ENCODE measurements around the gene RBM41. TPM values are rescaled to one million over a fixed set of nuclear protein-coding genes. Genes with fewer than 3 reads are reported as not detected.

Gene RBM41
- total RNA-seq, 4 donors from 2014 or later, result 10.5 to 17.9 (median 13.8) TPM

DNA sequence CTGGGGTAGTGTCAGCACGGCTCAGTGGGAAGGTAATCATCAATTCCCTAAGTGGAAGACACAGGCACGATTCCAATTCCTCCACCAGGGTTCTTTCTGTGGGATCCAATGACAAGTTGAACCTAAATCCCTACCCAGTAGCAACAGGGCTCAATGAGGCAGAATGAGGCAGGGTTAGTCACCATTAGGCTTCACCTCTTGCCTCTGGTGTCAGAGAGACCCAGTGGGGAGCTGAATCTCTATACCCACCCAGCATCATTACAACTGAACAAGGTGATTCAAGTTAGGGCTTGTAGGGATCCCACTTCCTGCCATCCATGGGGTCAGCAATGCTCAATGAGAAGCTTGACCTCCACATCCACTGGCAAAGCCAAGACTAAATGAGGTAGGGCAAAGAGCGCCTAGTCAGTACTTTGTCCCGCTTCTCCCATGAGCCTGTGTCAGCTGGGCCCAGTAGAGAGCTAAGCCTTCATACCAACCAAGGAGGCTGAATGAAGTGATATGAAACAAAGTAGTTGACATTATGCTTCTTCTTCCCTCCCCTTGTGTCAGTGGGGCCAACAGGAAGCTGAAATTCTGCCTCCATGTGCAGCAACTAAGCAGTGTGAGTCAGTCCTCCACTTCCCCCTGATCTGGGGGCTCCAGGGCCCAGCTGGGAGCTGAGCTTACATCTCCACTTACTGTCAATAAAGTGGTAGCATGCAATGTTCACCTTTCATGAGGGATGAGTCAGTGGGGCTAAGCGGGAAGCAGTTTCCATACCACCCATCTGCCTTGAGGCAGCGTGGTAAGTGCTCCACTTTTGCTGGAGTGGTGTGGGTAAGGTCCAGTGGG lies 36.4 kb upstream of the RBM41 start:
- Histone ChIP-seq H3K4me3 (peak overlapping the region in 2 of 4 donors; percentile 40 to 48), H3K4me1 (no peaks in the 10 kb centered on the region), H3K27me3 (no peaks in the 10 kb centered on the region), H3K36me3 (no peaks in the 10 kb centered on the region), H3K9me3 (no peaks in the 10 kb centered on the region), H3K27ac (peak overlapping the region in 1 of 4 donors; percentile 9)
- no peak for TF ChIP-seq POLR2A (IDR thresholded peaks at IDR 0.05)
- TF ChIP-seq, protein P1, sequence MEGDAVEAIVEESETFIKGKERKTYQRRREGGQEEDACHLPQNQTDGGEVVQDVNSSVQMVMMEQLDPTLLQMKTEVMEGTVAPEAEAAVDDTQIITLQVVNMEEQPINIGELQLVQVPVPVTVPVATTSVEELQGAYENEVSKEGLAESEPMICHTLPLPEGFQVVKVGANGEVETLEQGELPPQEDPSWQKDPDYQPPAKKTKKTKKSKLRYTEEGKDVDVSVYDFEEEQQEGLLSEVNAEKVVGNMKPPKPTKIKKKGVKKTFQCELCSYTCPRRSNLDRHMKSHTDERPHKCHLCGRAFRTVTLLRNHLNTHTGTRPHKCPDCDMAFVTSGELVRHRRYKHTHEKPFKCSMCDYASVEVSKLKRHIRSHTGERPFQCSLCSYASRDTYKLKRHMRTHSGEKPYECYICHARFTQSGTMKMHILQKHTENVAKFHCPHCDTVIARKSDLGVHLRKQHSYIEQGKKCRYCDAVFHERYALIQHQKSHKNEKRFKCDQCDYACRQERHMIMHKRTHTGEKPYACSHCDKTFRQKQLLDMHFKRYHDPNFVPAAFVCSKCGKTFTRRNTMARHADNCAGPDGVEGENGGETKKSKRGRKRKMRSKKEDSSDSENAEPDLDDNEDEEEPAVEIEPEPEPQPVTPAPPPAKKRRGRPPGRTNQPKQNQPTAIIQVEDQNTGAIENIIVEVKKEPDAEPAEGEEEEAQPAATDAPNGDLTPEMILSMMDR (IDR thresholded peaks at IDR 0.05), result no peak
- WGBS, 2 donors, result 18 to 60% methylated on average over 1 to 2 of the region's 6 CpGs
- intact Hi-C loops (cut with DNase I), result no loop called here
- DNase-seq, result no peak

DNA sequence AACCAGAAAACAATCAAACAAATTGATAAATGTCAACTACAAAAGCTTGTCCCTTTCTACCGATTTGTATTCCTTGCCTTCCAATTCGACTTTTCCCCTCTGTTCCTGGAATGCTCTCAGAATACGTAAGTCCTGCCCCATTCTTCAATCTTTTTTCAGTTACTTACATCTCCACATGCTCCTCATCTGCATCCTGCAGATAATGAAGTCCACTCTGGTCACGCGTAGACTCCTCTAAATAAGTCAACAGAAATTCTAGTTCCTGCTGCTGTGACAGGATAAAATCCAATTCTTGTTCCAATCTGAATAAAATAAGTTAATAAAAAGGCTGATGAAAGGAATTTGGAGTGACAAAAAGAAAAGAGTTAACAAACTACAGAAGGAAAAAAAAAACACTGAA lies 34.4 kb upstream of the RBM41 start:
- WGBS, 2 donors, result 63 to 86% methylated on average over 5 of the region's 5 CpGs
- H3K9me3 ChIP-seq, result no peaks in the 10 kb centered on the region
- no peaks in the 10 kb centered on the region for H3K4me1 ChIP-seq
- DNase-seq, result no peak
- no peak overlapping the region for H3K27ac ChIP-seq
- TF ChIP-seq, protein P1 (IDR thresholded peaks at IDR 0.05), result no peak
- no peak for TF ChIP-seq POLR2A (IDR thresholded peaks at IDR 0.05)
- H3K27me3 ChIP-seq, result no peaks in the 10 kb centered on the region
- no peaks in the 10 kb centered on the region for H3K36me3 ChIP-seq
- no peak overlapping the region for H3K4me3 ChIP-seq
- intact Hi-C loops (cut with DNase I), result no loop called here

DNA sequence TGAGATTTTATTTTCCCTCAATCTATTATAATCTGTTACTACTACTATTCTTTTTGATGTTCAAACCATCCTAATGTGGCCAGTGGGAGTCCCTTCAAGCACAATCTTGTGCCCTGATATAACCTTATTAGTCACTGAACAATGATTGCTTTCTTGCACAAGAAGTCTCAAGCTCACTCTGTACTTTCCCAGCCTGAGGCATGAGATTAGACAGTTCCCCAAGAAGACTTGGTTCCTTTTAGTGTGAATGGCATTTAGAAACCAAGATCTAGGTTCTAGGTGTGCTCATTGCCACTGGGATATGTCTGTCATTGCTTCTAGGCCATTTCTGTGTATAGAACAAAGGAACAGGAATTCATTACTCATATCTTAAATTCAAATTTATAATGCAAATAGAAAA lies 28.0 kb upstream of the RBM41 start:
- Histone ChIP-seq H3K36me3 (no peaks in the 10 kb centered on the region), H3K4me3 (no peak overlapping the region), H3K27me3 (no peaks in the 10 kb centered on the region), H3K9me3 (no peaks in the 10 kb centered on the region), H3K27ac (no peak overlapping the region), H3K4me1 (no peaks in the 10 kb centered on the region)
- intact Hi-C loops (cut with DNase I), result no loop called here
- TF ChIP-seq POLR2A (IDR thresholded peaks at IDR 0.05), result no peak
- DNase-seq, result no peak

DNA sequence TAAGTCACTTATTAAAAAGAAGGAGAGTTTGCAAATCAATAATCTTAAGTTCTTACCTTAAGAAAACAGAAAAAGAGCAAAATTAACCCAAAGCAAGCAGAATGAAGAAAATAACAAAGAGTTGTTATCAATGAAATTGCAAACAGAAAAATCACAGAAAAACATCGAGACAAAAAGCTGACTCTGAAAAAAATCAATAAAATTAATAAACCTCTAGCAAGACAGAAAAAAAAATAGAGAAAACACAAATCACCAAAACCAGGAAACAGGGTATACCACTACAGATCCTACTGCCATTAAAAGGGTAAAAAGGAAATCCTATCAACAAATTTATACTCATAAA lies 17.3 kb upstream of the RBM41 start:
- no peak for DNase-seq
- TF ChIP-seq, protein P1 (IDR thresholded peaks at IDR 0.05), result no peak
- TF ChIP-seq POLR2A (IDR thresholded peaks at IDR 0.05), result no peak
- H3K9me3 ChIP-seq, result no peaks in the 10 kb centered on the region
- 43 to 56% methylated on average over 1 of the region's 1 CpG for WGBS, 2 donors
- intact Hi-C loops (cut with DNase I), result no loop called here
- peak overlapping the region in 2 of 4 donors; percentile 51 to 70 for H3K27ac ChIP-seq
- no peaks in the 10 kb centered on the region for H3K4me1 ChIP-seq
- no peak overlapping the region for H3K4me3 ChIP-seq
- H3K36me3 ChIP-seq, result no peaks in the 10 kb centered on the region
- H3K27me3 ChIP-seq, result no peaks in the 10 kb centered on the region

DNA sequence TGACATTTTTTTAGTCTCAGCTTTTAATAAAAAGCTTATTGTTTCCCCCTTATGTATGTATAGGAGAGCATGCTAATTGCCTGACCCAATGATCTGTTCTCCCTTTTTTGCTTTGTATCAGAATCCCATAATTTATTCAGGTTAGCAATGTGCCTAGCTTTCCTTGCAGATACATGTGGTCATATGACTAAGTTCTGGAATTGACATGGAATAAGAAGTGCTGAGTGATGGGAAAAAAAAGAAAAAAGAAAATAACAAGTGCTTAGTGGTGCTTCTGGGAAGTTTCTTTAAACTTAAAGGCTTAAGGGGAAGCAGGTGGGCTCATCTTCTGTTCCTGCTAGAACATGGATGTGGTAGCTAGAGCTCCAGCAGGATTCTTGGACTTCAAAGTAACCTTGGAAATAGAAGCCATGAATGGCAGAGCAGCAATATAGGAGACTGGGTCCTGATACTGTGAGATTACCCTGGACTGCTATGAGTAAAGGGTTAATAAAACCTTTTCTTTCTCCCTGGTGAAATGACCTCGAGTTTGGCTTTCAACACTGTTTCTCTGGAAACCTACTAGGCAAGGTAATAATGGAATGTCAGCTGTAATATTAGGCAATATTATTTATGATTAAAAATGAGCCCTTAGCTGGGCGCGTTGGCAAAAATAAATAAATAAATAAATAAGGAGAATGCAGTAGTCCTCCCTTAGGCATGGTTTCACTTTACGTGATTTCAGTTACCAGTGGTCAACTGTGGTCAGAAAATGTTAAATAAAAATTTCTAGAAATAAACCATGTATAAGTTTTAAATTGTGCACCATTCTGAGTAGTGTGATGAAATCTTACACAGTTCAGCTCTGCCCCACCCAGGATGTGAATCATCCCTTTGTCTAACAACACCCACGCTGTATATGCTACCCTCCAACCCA lies 16.7 kb upstream of the RBM41 start:
- DNase-seq, result no peak
- whole genome bisulfite sequencing, 2 donors, result 16 to 41% methylated on average over 4 to 5 of the region's 5 CpGs
- H3K36me3 ChIP-seq, result no peaks in the 10 kb centered on the region
- H3K27ac ChIP-seq, result peak overlapping the region in 2 of 4 donors; percentile 19 to 70
- no peaks in the 10 kb centered on the region for H3K9me3 ChIP-seq
- H3K27me3 ChIP-seq, result no peaks in the 10 kb centered on the region
- intact Hi-C loops (cut with DNase I), result no loop called here
- TF ChIP-seq POLR2A (IDR thresholded peaks at IDR 0.05), result no peak
- TF ChIP-seq, protein P1 (IDR thresholded peaks at IDR 0.05), result no peak
- H3K4me3 ChIP-seq, result no peak overlapping the region
- H3K4me1 ChIP-seq, result no peaks in the 10 kb centered on the region

All from esophagus squamous epithelium (tissue), 5 donors.